AG04449 (cell line): ENCODE measurements around the gene KANSL2.
"Not testable (repeated sequence)": the region's sequence is repeated elsewhere in the genome, so short reads cannot be mapped to it uniquely, and the experiment has no call there.

Experiments
- CTCF ChIA-PET: fragments of 350-600 bp; formaldehyde crosslinking; extraction: SDS; loops from one replicate; lab custom pipeline; 2021; ENCODE audit warnings: antibody characterized with exemption; lab: Yijun Ruan, JAX
- POLR2A ChIA-PET: fragments of 400-600, 350-600 bp; formaldehyde crosslinking; extraction: SDS; loops from one replicate; lab custom pipeline; 2020; ENCODE audit warnings: antibody characterized with exemption, inconsistent platforms; lab: Yijun Ruan, JAX
- DNase-seq: peaks from one replicate; pipeline ENCODE4 v3.0.0-alpha.2; 2010; ENCODE audit warnings: low read depth, low spot score
- H3K4me3 ChIP-seq: 2 replicates; pipeline ENCODE4 v1.5.1; 2011; ENCODE audit warnings: low read depth, mild to moderate bottlenecking, control low read depth, low read length
- TF ChIP-seq, protein P1 (sequence below): IDR thresholded peaks from one replicate; pipeline ENCODE4 v1.5.1; 2011; ENCODE audit warnings: mild to moderate bottlenecking, moderate library complexity, low read length, control low read depth, inconsistent platforms; ENCODE audit not compliant: insufficient read depth; ENCODE audit errors: missing control alignments

The KANSL2 gene

DNA sequence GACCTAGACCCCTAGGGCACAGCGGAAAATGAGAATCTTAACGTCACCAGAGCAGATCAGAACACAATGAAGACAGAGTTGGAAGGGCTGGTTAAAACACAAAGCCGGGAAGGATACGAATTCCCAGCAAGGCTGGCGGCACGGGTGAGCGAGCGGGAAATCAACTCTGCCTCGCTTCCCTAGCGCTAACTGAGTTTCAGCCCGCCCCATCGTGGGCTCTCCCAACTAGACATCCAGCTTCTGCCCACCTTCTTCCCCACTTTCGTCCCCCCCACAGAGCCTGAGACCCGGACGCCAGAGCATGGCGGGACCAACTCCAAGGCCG, 34.1 kb upstream of the KANSL2 start:
- ChIA-PET CTCF (interaction anchor here (0.7 to 2.0 kb wide), 2 partner anchors 10 to 99 kb away, joined by 4 to 9 read pairs; no protein-coding TSS in a partner anchor), POLR2A (no interaction called here)
- TF ChIP-seq, protein P1, sequence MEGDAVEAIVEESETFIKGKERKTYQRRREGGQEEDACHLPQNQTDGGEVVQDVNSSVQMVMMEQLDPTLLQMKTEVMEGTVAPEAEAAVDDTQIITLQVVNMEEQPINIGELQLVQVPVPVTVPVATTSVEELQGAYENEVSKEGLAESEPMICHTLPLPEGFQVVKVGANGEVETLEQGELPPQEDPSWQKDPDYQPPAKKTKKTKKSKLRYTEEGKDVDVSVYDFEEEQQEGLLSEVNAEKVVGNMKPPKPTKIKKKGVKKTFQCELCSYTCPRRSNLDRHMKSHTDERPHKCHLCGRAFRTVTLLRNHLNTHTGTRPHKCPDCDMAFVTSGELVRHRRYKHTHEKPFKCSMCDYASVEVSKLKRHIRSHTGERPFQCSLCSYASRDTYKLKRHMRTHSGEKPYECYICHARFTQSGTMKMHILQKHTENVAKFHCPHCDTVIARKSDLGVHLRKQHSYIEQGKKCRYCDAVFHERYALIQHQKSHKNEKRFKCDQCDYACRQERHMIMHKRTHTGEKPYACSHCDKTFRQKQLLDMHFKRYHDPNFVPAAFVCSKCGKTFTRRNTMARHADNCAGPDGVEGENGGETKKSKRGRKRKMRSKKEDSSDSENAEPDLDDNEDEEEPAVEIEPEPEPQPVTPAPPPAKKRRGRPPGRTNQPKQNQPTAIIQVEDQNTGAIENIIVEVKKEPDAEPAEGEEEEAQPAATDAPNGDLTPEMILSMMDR: no peak
- no peak for DNase-seq
- peak overlapping the region; percentile 92 for H3K4me3 ChIP-seq

DNA sequence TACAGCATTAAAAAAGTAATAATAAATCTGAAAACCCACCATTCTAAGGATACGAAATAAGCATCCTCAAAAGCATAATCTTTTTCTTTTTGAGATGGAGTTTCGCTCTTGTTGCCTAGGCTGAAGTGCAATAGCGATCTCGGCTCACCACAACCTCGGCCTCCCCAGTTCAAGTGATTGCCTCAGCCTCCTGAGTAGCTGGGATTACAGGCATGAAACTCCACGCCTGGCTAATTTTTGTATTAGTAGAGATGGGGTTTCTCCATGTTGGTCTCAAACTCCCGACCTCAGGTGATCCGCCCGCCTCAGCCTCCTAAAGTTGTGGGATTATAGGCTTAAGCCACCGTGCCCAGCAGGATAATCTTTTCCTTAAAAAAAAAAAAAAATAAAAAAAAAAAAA, 30.2 kb upstream of the KANSL2 start:
- DNase-seq: no peak
- no peak overlapping the region for H3K4me3 ChIP-seq
- POLR2A ChIA-PET: no interaction called here
- CTCF ChIA-PET: no interaction called here
- TF ChIP-seq, protein P1: no peak

DNA sequence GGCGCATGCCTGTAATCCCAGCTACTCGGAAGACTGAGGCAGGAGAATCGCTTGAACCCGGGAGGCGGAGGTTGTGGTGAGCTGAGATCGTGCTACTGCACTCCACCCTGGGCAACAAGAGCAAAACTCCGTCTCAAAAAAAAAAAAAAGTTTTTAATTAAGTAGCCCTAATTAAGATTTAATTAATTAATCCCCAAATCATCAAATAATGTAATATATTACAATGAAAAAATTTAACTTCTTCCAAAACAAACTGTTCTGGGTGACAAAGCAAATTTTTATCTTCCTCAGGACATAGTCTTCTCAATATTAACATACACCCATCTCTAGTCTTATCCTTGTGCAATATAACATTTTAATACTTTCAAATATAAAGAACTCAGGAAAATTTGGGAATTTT, 16.8 kb upstream of the KANSL2 start:
- CTCF ChIA-PET, DNase-seq, POLR2A ChIA-PET, H3K4me3 ChIP-seq: not testable (repeated sequence)

DNA sequence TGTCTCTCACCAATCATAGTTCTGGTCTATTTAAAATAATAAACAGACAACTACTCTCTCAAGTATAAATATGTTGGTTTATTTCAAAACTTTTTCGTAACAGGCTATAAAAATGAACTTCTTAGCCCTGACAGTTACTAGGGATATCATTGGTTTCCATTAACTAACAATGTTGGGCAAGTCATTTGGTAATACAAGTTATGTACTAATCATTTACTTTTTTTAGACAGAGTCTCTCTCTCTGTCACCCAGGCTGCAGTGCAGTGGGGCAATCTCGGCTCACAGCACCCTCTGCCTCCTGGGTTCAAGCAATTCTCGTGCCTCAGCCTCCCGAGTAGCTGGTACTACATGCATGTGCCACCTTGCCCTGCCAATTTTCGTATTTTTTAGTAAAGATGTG, 14.6 kb upstream of the KANSL2 start:
- no peak for DNase-seq
- ChIA-PET CTCF (no interaction called here), POLR2A (no interaction called here)
- H3K4me3 ChIP-seq: no peak overlapping the region
- TF ChIP-seq, protein P1: no peak

DNA sequence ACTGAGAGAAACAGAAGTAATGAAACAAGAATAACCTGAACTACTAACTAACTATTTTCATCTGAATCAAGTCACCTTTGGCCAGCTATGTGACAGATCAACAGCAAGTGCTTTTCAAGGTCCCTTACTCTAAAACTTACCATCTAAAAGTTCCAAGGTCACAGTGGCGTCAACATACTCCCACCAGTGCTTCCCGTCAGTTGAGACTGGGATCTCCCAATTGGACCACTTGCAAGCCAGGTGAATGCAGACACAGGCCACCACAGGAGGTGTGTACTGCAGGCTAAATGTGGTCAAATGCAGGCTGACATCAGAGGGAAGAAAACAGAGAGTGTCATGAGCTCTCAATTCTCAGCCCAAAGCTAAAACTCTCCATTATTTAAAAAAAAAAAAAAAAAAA, 13.8 kb upstream of the KANSL2 start:
- TF ChIP-seq, protein P1: no peak
- ChIA-PET POLR2A (no interaction called here), CTCF (no interaction called here)
- no peak overlapping the region for H3K4me3 ChIP-seq
- no peak for DNase-seq

DNA sequence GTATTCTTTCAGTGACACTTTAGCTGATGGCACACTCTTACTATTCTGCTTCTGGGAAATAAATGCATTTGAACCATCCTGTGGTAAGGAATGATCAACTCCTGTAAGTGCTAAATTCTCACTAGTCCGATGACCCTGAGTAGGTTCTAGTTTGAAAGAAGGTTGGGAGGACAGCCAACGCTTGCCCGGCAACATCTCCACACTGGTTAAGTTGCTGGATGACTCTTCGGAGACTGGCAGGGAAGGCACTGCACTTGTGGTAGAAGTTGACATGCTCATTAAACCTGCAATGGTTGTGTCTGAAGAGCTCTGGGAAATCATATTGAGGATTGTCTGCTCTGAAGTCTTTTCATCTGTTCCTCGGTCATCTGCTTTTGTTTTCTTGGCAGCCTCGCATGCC, 12.0 kb upstream of the KANSL2 start:
- DNase-seq: no peak
- CTCF ChIA-PET: no interaction called here
- no peak overlapping the region for H3K4me3 ChIP-seq
- POLR2A ChIA-PET: no interaction called here
- TF ChIP-seq, protein P1: no peak

DNA sequence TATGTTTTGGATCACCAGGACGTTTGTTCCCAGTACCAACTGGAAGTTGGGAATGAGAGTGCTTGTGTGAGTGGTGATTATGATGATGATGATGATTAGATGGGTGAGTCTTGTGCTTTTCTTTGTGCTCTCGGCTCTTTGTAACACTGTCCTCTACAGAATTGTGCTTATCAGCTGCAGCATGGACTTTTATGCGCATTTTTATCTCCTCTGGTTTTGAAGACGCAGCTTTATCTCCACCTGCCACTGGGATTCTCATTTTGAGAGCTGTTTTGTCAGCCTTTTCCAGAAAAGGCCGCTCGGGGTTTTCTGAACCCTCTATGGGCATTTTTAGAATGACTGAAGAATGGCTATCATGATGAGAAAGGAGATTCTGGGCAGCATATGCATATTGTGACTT, 11.5 kb upstream of the KANSL2 start:
- H3K4me3 ChIP-seq: no peak overlapping the region
- ChIA-PET POLR2A (no interaction called here), CTCF (no interaction called here)
- TF ChIP-seq, protein P1: no peak
- DNase-seq: no peak
